GM19240 (cell line): ENCODE results near the gene NFATC3.

Source experiments
- DNase-seq: peaks from one replicate; pipeline ENCODE4 v3.0.0; 2011; ENCODE audit warnings: low spot score; ENCODE audit not compliant: insufficient read length

NFATC3 gene

GRCh38 chr16:68230176-68230571, 145.0 kb downstream of the NFATC3 start:
- DNase-seq, result no peak

- DNase-seq, result no peak
These were observed 145.8 kb downstream of the NFATC3 start for GRCh38 chr16:68230956-68231355.

- no peak for DNase-seq
These were observed 146.4 kb downstream of the NFATC3 start for GRCh38 chr16:68231384-68232136.

GRCh38 chr16:68232335-68232734, 147.2 kb downstream of the NFATC3 start:
- DNase-seq, result no peak

GRCh38 chr16:68233085-68233834, 148.1 kb downstream of the NFATC3 start:
- no peak for DNase-seq

- DNase-seq, result no peak
These were observed 148.6 kb downstream of the NFATC3 start for GRCh38 chr16:68233835-68234187.

- no peak for DNase-seq
These were observed 149.3 kb downstream of the NFATC3 start for GRCh38 chr16:68234188-68235107.

GRCh38 chr16:68235108-68235886, 150.1 kb downstream of the NFATC3 start:
- DNase-seq, result no peak

GRCh38 chr16:68235887-68236136, 150.6 kb downstream of the NFATC3 start, which contains the start of gene ESRP2:
ESRP2 (minus strand) TSS chr16:68236127; CDS start chr16:68236045, 82 bp downstream.
- no peak for DNase-seq

GRCh38 chr16:68236137-68236825, 151.1 kb downstream of the NFATC3 start:
- DNase-seq, result no peak

GRCh38 chr16:68236826-68237242, 151.7 kb downstream of the NFATC3 start:
- no peak for DNase-seq

- DNase-seq, result peak; percentile 90
These were observed 152.3 kb downstream of the NFATC3 start for GRCh38 chr16:68237243-68238028.

GRCh38 chr16:68238029-68238345, 152.8 kb downstream of the NFATC3 start:
- DNase-seq, result no peak

GRCh38 chr16:68242085-68242484, 156.9 kb downstream of the NFATC3 start:
- DNase-seq, result no peak

- no peak for DNase-seq
These were observed 158.0 kb downstream of the NFATC3 start for GRCh38 chr16:68242926-68243858.

- no peak for DNase-seq
These were observed 159.3 kb downstream of the NFATC3 start for GRCh38 chr16:68244481-68244902.

GRCh38 chr16:68244903-68245853, 160.0 kb downstream of the NFATC3 start, which contains the start of gene PLA2G15:
PLA2G15 (plus strand) TSS chr16:68245373; CDS start chr16:68245427, 54 bp downstream.
- peak; percentile 72 for DNase-seq

- DNase-seq, result no peak
These were observed 161.0 kb downstream of the NFATC3 start for GRCh38 chr16:68246121-68246520.
